ENCODE data around the gene NUPR2.
"Not testable (repeated sequence)": the region's sequence is repeated elsewhere in the genome, so short reads cannot be mapped to it uniquely, and the experiment has no call there.

The NUPR2 gene

DNA sequence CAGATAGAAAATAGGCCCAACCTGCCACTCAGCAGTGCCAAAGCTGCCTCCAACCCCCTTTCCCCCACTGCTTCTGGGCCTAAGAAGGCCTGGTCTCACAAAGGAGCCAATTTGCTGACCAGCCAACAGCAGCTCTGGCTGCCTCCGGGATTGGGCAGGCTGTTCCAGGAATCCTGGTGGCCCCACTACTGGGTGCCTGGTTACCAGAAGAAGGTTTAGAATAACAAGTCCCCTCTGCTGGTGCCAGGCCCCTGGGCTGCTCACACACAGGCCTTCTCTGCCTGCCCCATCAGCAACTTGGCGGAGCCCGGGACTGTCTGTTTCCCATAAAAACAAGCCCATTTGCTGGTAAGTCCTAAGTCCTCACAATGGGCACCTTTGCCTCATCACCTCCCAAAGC is 24.6 kb downstream of the NUPR2 start:
- TF ChIP-seq POLR2AphosphoS5 (IDR thresholded peaks at IDR 0.05; ENCODE audit: borderline replicate concordance, low read depth, low read length): no peak
- no peak for TF ChIP-seq EZH2 (IDR thresholded peaks at IDR 0.05)
- no peak for TF ChIP-seq FOXP2 (optimal IDR thresholded peaks at IDR 0.05; ENCODE audit: control extremely low read depth, extremely low read length, insufficient read depth)
- Histone ChIP-seq H3K9ac (ENCODE audit: insufficient read length) (no peak overlapping the region), H3K27ac (no peak overlapping the region), H3K4me3 (no peak overlapping the region), H3K36me3 (ENCODE audit: insufficient read depth, low read length) (no peaks in the 10 kb centered on the region), H3K9me3 (ENCODE audit: low read depth, low read length) (no peaks in the 10 kb centered on the region)
- DNase-seq (ENCODE audit: low read depth, low spot score): no peak

DNA sequence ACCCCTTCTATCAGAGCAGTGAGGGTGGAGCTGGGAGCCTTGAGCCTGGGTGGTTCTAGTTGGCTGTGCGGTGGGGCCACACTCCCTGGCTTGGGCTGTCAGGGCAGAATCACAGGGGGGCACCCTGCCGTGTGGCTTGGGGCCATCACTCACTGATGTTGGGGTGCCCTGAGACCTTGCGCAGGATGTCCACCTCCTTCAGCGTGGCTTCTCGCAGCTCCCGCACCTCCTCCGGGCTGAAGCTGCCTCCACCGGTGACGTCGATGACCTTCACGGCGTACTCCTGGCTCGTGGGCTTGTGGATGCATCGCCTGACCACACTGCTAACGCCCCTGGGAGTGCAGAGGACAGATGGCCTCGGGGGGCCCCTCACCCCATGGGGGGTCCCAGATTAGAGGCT is 28.8 kb downstream of the NUPR2 start:
- H3K9ac ChIP-seq (ENCODE audit: insufficient read length): no peak overlapping the region
- no peak for DNase-seq (ENCODE audit: low read depth, low spot score)
- TF ChIP-seq FOXP2 (optimal IDR thresholded peaks at IDR 0.05; ENCODE audit: control extremely low read depth, extremely low read length, insufficient read depth): no peak
- no peak for TF ChIP-seq EZH2 (IDR thresholded peaks at IDR 0.05)
- no peak for TF ChIP-seq POLR2AphosphoS5 (IDR thresholded peaks at IDR 0.05; ENCODE audit: borderline replicate concordance, low read depth, low read length)
- no peaks in the 10 kb centered on the region for H3K36me3 ChIP-seq (ENCODE audit: insufficient read depth, low read length)
- H3K4me3 ChIP-seq: no peak overlapping the region
- no peak overlapping the region for H3K27ac ChIP-seq
- H3K9me3 ChIP-seq (ENCODE audit: low read depth, low read length): no peaks in the 10 kb centered on the region

DNA sequence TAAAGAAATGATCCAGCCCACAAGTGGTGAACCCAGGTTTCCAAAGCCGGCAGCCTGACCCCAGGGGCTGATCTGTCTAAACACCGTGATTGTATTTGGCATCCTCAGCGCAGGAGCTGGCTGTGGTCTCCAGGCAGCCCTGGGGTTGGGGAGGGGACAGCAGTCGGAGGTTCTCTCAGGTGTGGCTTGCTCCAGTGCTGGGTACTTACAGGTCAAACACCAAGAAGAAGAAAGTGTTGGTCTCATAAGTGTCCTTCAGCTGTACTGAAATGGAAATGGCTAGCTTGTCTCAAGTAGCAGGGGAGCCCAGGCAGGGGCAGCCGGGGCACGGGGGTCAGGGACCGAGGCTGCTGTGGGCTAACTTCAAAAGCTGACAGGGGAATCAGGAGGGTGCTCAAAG is 29.5 kb downstream of the NUPR2 start:
- DNase-seq (ENCODE audit: low read depth, low spot score): no peak
- no peak overlapping the region for H3K27ac ChIP-seq
- no peaks in the 10 kb centered on the region for H3K9me3 ChIP-seq (ENCODE audit: low read depth, low read length)
- H3K4me3 ChIP-seq: no peak overlapping the region
- no peak for TF ChIP-seq POLR2AphosphoS5 (IDR thresholded peaks at IDR 0.05; ENCODE audit: borderline replicate concordance, low read depth, low read length)
- no peak for TF ChIP-seq EZH2 (IDR thresholded peaks at IDR 0.05)
- TF ChIP-seq FOXP2 (optimal IDR thresholded peaks at IDR 0.05; ENCODE audit: control extremely low read depth, extremely low read length, insufficient read depth): no peak
- no peaks in the 10 kb centered on the region for H3K36me3 ChIP-seq (ENCODE audit: insufficient read depth, low read length)
- H3K9ac ChIP-seq (ENCODE audit: insufficient read length): no peak overlapping the region

DNA sequence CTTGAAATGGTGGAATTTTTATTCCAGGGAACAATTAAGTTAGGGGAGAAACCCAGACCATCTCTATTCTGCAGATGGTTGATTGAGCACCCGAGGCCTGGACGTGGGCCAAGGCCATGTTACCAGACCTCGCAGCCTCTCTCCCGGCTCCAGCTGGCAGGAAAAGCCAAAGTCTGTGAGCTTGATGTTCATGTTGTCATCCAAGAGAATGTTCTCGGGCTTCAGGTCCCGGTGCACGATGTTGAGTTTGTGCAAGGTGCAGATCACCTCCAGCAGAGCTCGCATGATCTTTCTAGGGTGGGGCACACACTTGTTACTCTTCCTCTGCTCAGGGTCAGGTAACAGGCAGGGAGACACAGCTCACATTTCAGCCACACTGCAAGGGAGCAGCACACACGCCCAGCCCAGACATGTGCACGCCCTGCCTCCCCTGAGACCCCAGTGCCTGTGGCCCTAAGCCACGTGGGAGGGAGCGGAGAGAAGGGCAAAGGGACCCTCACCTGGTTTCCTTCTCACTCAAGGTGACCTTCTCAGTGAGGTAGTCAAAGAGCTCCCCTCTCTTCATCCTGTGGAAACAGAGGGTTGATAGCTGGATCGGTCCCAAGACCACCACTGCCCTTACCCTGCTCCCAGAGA is 32.9 kb downstream of the NUPR2 start:
- Histone ChIP-seq H3K9ac (ENCODE audit: insufficient read length) (no peak overlapping the region), H3K9me3 (ENCODE audit: low read depth, low read length) (no peaks in the 10 kb centered on the region), H3K36me3 (ENCODE audit: insufficient read depth, low read length) (peaks cover 17% of the 10 kb centered on the region; the same call in 1 of the 2 replicates), H3K27ac (no peak overlapping the region), H3K4me3 (no peak overlapping the region)
- TF ChIP-seq EZH2 (IDR thresholded peaks at IDR 0.05) (no peak), FOXP2 (optimal IDR thresholded peaks at IDR 0.05; ENCODE audit: control extremely low read depth, extremely low read length, insufficient read depth) (no peak), POLR2AphosphoS5 (IDR thresholded peaks at IDR 0.05; ENCODE audit: borderline replicate concordance, low read depth, low read length) (no peak)
- no peak for DNase-seq (ENCODE audit: low read depth, low spot score)

DNA sequence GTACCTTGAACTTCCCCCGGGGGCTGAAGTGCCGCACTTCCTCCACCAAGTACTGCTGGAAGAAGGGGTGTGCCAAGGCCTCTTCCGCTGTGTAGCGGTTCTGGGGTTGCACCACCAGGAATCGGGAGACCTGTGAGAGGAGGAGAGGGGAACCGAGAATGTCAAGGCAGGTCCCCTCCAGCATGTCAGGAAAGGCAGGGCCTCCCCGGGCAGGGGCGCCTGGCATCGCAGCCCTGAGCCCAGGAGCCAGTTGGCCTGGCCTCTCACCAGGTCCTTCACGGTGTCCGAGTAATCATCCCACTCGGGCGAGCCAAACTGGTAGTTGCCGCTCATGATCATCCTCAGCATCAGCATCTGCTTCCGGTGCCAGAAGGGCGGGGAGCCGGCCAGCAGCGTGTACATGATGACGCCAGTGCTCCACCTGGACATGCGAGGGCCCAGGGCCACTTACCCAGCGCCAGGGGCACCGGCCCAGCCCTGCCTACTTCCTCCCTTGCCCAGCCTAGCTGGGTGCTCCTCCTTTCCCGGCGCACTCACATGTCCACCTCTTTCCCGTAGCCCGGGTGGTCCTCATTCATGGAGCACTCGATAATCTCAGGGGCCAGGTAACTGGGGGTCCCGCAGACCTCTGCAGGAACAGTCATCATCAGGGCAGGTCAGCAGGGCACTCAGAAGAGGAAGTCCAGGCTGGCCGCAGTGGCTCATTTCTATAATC is 34.4 kb downstream of the NUPR2 start:
- no peak for TF ChIP-seq FOXP2 (optimal IDR thresholded peaks at IDR 0.05; ENCODE audit: control extremely low read depth, extremely low read length, insufficient read depth)

GRCh38 chr7:56080726-56081435 is 35.3 kb downstream of the NUPR2 start:
- not testable (repeated sequence) for H3K9ac ChIP-seq (ENCODE audit: insufficient read length); H3K4me3 ChIP-seq; DNase-seq (ENCODE audit: low read depth, low spot score); H3K9me3 ChIP-seq (ENCODE audit: low read depth, low read length); H3K27ac ChIP-seq
- peaks cover 24% of the 10 kb centered on the region; the same call in 1 of the 2 replicates for H3K36me3 ChIP-seq (ENCODE audit: insufficient read depth, low read length)

More for the DNA sequence above, 34.4 kb downstream of the NUPR2 start:
- DNase-seq (ENCODE audit: low read depth, low spot score): no peak
- Histone ChIP-seq H3K9ac (ENCODE audit: insufficient read length) (no peak overlapping the region), H3K36me3 (ENCODE audit: insufficient read depth, low read length) (peaks cover 24% of the 10 kb centered on the region; the same call in 1 of the 2 replicates), H3K27ac (no peak overlapping the region), H3K9me3 (ENCODE audit: low read depth, low read length) (no peaks in the 10 kb centered on the region), H3K4me3 (no peak overlapping the region)

DNA sequence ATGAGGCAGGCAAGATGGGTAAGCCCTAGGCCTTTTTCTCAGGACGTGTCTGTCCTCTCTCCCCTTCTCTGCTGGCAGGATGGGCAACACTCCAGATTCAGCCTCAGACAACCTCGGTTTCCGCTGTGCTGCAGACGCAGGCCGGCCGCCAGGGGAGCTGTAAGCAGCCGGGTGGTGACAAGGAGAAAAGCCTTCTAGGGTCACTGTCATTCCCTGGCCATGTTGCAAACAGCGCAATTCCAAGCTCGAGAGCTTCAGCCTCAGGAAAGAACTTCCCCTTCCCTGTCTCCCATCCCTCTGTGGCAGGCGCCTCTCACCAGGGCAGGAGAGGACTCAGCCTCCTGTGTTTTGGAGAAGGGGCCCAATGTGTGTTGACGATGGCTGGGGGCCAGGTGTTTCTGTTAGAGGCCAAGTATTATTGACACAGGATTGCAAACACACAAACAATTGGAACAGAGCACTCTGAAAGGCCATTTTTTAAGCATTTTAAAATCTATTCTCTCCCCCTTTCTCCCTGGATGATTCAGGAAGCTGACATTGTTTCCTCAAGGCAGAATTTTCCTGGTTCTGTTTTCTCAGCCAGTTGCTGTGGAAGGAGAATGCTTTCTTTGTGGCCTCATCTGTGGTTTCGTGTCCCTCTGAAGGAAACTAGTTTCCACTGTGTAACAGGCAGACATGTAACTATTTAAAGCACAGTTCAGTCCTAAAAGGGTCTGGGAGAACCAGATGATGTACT is 36.6 kb downstream of the NUPR2 start:
- no peak overlapping the region for H3K9ac ChIP-seq (ENCODE audit: insufficient read length)

DNA sequence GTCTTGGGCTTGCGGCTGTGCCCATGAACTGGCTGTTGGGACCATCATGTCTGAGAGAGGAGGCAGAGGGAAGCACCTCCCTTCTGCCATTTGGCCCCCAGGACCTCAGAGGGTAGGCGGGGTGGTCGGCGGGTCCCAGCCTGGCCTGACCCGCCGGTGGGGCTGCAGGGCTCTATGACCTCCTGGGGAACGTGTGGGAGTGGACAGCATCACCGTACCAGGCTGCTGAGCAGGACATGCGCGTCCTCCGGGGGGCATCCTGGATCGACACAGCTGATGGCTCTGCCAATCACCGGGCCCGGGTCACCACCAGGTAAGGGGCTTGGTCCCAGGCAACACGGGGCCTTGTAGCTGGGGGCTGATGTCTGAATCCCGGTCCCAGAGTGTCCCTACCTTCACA is 38.0 kb downstream of the NUPR2 start:
- Histone ChIP-seq H3K36me3 (ENCODE audit: insufficient read depth, low read length) (peaks cover 26% of the 10 kb centered on the region; the same call in 1 of the 2 replicates), H3K4me3 (no peak overlapping the region), H3K9ac (ENCODE audit: insufficient read length) (no peak overlapping the region), H3K27ac (no peak overlapping the region), H3K9me3 (ENCODE audit: low read depth, low read length) (no peaks in the 10 kb centered on the region)
- TF ChIP-seq EZH2 (IDR thresholded peaks at IDR 0.05): no peak
- no peak for DNase-seq (ENCODE audit: low read depth, low spot score)

More for the DNA sequence above, 36.6 kb downstream of the NUPR2 start:
- no peak overlapping the region for H3K27ac ChIP-seq
- DNase-seq (ENCODE audit: low read depth, low spot score): no peak
- H3K4me3 ChIP-seq: no peak overlapping the region
- TF ChIP-seq POLR2AphosphoS5 (IDR thresholded peaks at IDR 0.05; ENCODE audit: borderline replicate concordance, low read depth, low read length): no peak
- TF ChIP-seq EZH2 (IDR thresholded peaks at IDR 0.05): no peak
- TF ChIP-seq FOXP2 (optimal IDR thresholded peaks at IDR 0.05; ENCODE audit: control extremely low read depth, extremely low read length, insufficient read depth): no peak
- peaks cover 26% of the 10 kb centered on the region; the same call in 1 of the 2 replicates for H3K36me3 ChIP-seq (ENCODE audit: insufficient read depth, low read length)
- H3K9me3 ChIP-seq (ENCODE audit: low read depth, low read length): no peaks in the 10 kb centered on the region

Data from SK-N-MC (cell line).